Osteoblast (primary cell): ENCODE measurements around the gene AKR1E2. TPM values are rescaled to one million over a fixed set of nuclear protein-coding genes. Genes with fewer than 3 reads are reported as not detected.

ENCODE experiments used
- DNase-seq: peaks from one replicate; pipeline ENCODE4 v3.0.0; 2011; ENCODE audit warnings: low spot score, mixed read lengths; ENCODE audit not compliant: insufficient read length; ENCODE audit errors: missing footprints
- H2AFZ ChIP-seq: 2 replicates; pipeline ENCODE4 v1.6.0; 2011; ENCODE audit warnings: mild to moderate bottlenecking, low read length
- H3K27ac ChIP-seq: 2 replicates; pipeline ENCODE4 v1.5.1; 2011; ENCODE audit warnings: mild to moderate bottlenecking, low read depth, low read length, moderate library complexity
- H3K27me3 ChIP-seq: 2 replicates; pipeline ENCODE4 v1.6.0; 2012; ENCODE audit warnings: mild to moderate bottlenecking, control low read depth, inconsistent platforms, low read length, moderate library complexity; ENCODE audit not compliant: insufficient read depth
- H3K36me3 ChIP-seq: 2 replicates; pipeline ENCODE4 v1.5.1; 2011; ENCODE audit warnings: mild to moderate bottlenecking, low read length, control low read depth, moderate library complexity; ENCODE audit not compliant: insufficient read depth
- H3K4me1 ChIP-seq: 2 replicates; pipeline ENCODE4 v1.5.1; 2011; ENCODE audit warnings: mild to moderate bottlenecking, low read length, control low read depth, moderate library complexity; ENCODE audit not compliant: insufficient read depth
- H3K4me2 ChIP-seq: 2 replicates; pipeline ENCODE4 v1.6.0; 2011; ENCODE audit warnings: mild to moderate bottlenecking, low read length; ENCODE audit not compliant: insufficient read depth
- H3K4me3 ChIP-seq: fragments of 200-600 bp; sonication (generic); 3 replicates; pipeline ENCODE4 v1.5.1; 2012; ENCODE audit warnings: mild to moderate bottlenecking, low read length, inconsistent platforms; ENCODE audit not compliant: insufficient read depth
- H3K79me2 ChIP-seq: 2 replicates; pipeline ENCODE4 v1.6.0; 2012; ENCODE audit warnings: mild to moderate bottlenecking, low read length, control low read depth, inconsistent platforms; ENCODE audit not compliant: insufficient read depth
- H3K9me3 ChIP-seq: 2 replicates; pipeline ENCODE4 v1.5.1; 2011; ENCODE audit warnings: low read depth, low read length, control low read depth
- H4K20me1 ChIP-seq: 2 replicates; pipeline ENCODE4 v1.6.0; 2012; ENCODE audit warnings: mild to moderate bottlenecking, low read length, control low read depth; ENCODE audit not compliant: insufficient read depth
- CTCF ChIP-seq: IDR thresholded peaks from 2 replicates; pipeline ENCODE4 v1.5.1; 2011; ENCODE audit warnings: mild to moderate bottlenecking, low read depth, low read length, moderate library complexity; ENCODE audit errors: extremely low read depth
- total RNA-seq: library from RNA; depleted of rRNA; stranded (reverse); fragments of >200 nt; gene quantifications from 2 replicates; pipeline ENCODE4 v1.2.3, GENCODE V29; 2012

Gene AKR1E2
- total RNA-seq, 1 donor = 17.7 TPM

- no peak overlapping the region for H3K4me2 ChIP-seq
- no peaks in the 10 kb centered on the region for H4K20me1 ChIP-seq
- H3K4me1 ChIP-seq = no peaks in the 10 kb centered on the region
- no peaks in the 10 kb centered on the region for H3K9me3 ChIP-seq
- TF ChIP-seq CTCF = no peak
- no peak for DNase-seq
- H3K27me3 ChIP-seq = no peaks in the 10 kb centered on the region
- no peaks in the 10 kb centered on the region for H3K36me3 ChIP-seq
- H3K79me2 ChIP-seq = no peaks in the 10 kb centered on the region
- H3K4me3 ChIP-seq = no peak overlapping the region
- H3K27ac ChIP-seq = no peak overlapping the region
- H2AFZ ChIP-seq = no peak overlapping the region
Measured at GRCh38 chr10:4868357-4868657, 42.3 kb downstream of the AKR1E2 start.

GRCh38 chr10:4882704-4883078 is 56.7 kb downstream of the AKR1E2 start:
- no peak overlapping the region for H2AFZ ChIP-seq
- H3K79me2 ChIP-seq = no peaks in the 10 kb centered on the region
- no peak for TF ChIP-seq CTCF
- no peaks in the 10 kb centered on the region for H3K9me3 ChIP-seq
- no peaks in the 10 kb centered on the region for H3K36me3 ChIP-seq
- no peak overlapping the region for H3K27ac ChIP-seq
- no peaks in the 10 kb centered on the region for H4K20me1 ChIP-seq
- H3K27me3 ChIP-seq = no peaks in the 10 kb centered on the region
- H3K4me3 ChIP-seq = no peak overlapping the region
- DNase-seq = no peak
- H3K4me1 ChIP-seq = no peaks in the 10 kb centered on the region
- no peak overlapping the region for H3K4me2 ChIP-seq

GRCh38 chr10:4883079-4883739 is 57.2 kb downstream of the AKR1E2 start:
- Histone ChIP-seq H3K27me3 (no peaks in the 10 kb centered on the region), H3K9me3 (no peaks in the 10 kb centered on the region), H3K4me2 (no peak overlapping the region), H3K27ac (no peak overlapping the region), H3K4me3 (no peak overlapping the region), H3K36me3 (no peaks in the 10 kb centered on the region), H2AFZ (no peak overlapping the region), H3K79me2 (no peaks in the 10 kb centered on the region), H4K20me1 (no peaks in the 10 kb centered on the region), H3K4me1 (no peaks in the 10 kb centered on the region)
- no peak for TF ChIP-seq CTCF
- DNase-seq = no peak

DNA sequence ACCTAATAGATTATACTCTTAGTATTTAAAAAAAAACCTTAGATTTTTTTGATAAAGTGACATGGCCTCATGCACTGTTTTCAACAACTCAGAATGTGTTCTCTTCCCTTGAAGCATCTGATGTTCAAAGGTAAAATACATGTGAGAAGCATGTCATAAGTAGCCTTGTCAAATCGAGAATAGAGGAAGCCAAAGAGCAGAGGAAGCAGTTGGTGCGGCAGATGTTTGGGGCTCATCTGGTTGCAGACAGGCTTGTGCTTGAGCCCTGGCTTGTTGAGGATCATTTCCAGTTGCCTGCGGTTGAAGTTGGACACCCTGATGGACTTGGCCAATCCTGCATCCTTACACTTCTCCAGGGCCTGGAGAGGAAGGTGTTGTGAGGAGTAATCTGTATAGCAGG is 59.2 kb downstream of the AKR1E2 start:
- no peaks in the 10 kb centered on the region for H3K79me2 ChIP-seq
- no peaks in the 10 kb centered on the region for H3K9me3 ChIP-seq
- no peak overlapping the region for H3K27ac ChIP-seq
- H2AFZ ChIP-seq = no peak overlapping the region
- no peak overlapping the region for H3K4me3 ChIP-seq
- no peak for TF ChIP-seq CTCF
- no peak for DNase-seq
- no peaks in the 10 kb centered on the region for H3K4me1 ChIP-seq
- no peaks in the 10 kb centered on the region for H4K20me1 ChIP-seq
- no peak overlapping the region for H3K4me2 ChIP-seq
- no peaks in the 10 kb centered on the region for H3K27me3 ChIP-seq
- no peaks in the 10 kb centered on the region for H3K36me3 ChIP-seq
